KMS-11 (cell line): Measurements from ENCODE around the gene CD151.

ENCODE experiments used
- H2AFZ ChIP-seq: fragments of 200-600 bp; sonication (generic); 2 replicates; pipeline ENCODE4 v1.6.1; 2016; ENCODE audit warnings: antibody characterized with exemption, mixed run types, low read depth
- H3K27ac ChIP-seq: fragments of 200-600 bp; sonication (generic); 2 replicates; pipeline ENCODE4 v1.6.1; 2016; ENCODE audit warnings: mild to moderate bottlenecking, mixed run types
- H3K27me3 ChIP-seq: fragments of 200-600 bp; sonication (generic); 2 replicates; pipeline ENCODE4 v1.6.1; 2017; ENCODE audit warnings: mild to moderate bottlenecking, low read depth, mixed run types, moderate library complexity; ENCODE audit not compliant: insufficient read depth
- H3K36me3 ChIP-seq: fragments of 200-600 bp; sonication (generic); 2 replicates; pipeline ENCODE4 v1.6.1; 2017; ENCODE audit warnings: mild to moderate bottlenecking, mixed run types; ENCODE audit not compliant: insufficient read depth
- H3K4me1 ChIP-seq: fragments of 200-600 bp; sonication (generic); 2 replicates; pipeline ENCODE4 v1.6.1; 2016; ENCODE audit warnings: mild to moderate bottlenecking, low read depth, mixed run types; ENCODE audit not compliant: poor library complexity, severe bottlenecking
- H3K4me2 ChIP-seq: fragments of 200-600 bp; sonication (generic); 2 replicates; pipeline ENCODE4 v1.7.0; 2016; ENCODE audit warnings: mild to moderate bottlenecking, mixed run types
- H3K4me3 ChIP-seq: fragments of 200-600 bp; sonication (generic); IDR thresholded peaks from 2 replicates; pipeline ENCODE4 v1.6.1; 2017; ENCODE audit warnings: low read depth, low read length, mixed read lengths; ENCODE audit not compliant: insufficient read depth
- H3K79me2 ChIP-seq: fragments of 200-600 bp; sonication (generic); 2 replicates; pipeline ENCODE4 v1.6.1; 2016; ENCODE audit warnings: low read depth, mixed run types; ENCODE audit not compliant: insufficient read depth
- H3K9ac ChIP-seq: fragments of 200-600 bp; sonication (generic); 2 replicates; pipeline ENCODE4 v1.6.1; 2016; ENCODE audit warnings: mild to moderate bottlenecking, mixed run types
- H4K20me1 ChIP-seq: fragments of 200-600 bp; sonication (generic); 2 replicates; pipeline ENCODE4 v1.6.1; 2016; ENCODE audit warnings: mild to moderate bottlenecking, mixed run types; ENCODE audit not compliant: insufficient read depth
- TF ChIP-seq, protein P1 (sequence below): fragments of 200-600 bp; sonication (generic); conservative IDR thresholded peaks from 2 replicates; pipeline ENCODE4 v1.6.1; 2017; ENCODE audit warnings: low read depth, mild to moderate bottlenecking, antibody characterized with exemption, low read length, moderate library complexity, mixed read lengths

CD151 gene

DNA sequence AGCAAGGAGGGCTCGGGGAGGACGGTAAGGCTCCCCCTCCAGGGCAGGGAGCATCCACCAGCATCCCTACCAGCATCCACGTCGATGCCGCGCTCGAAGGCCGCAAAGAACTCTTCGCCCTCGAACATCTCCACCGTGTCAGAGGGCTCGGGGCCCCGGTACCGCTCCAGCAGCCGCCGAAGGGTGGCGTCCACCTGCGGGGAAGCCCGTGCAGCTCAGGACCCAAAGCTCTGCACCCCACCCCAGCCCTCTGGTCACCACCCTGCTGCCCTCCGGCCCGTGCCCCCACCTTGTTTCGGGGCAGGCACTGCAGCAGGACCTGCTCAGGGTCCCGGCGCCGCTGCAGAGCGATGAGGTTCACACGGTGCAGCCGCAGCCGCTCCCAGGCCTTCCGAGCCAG, 32.3 kb upstream of the CD151 start:
- Histone ChIP-seq H3K27me3 (no peaks in the 10 kb centered on the region), H3K4me3 (no peak overlapping the region), H2AFZ (no peak overlapping the region), H3K9ac (no peak overlapping the region), H3K4me1 (peaks cover 21% of the 10 kb centered on the region), H3K36me3 (no peaks in the 10 kb centered on the region), H4K20me1 (no peaks in the 10 kb centered on the region), H3K79me2 (0 out of 2 replicates have a peak, but pooled peaks cover 4% of the 10 kb centered on the region), H3K27ac (no peak overlapping the region), H3K4me2 (no peak overlapping the region)
- TF ChIP-seq, protein P1, sequence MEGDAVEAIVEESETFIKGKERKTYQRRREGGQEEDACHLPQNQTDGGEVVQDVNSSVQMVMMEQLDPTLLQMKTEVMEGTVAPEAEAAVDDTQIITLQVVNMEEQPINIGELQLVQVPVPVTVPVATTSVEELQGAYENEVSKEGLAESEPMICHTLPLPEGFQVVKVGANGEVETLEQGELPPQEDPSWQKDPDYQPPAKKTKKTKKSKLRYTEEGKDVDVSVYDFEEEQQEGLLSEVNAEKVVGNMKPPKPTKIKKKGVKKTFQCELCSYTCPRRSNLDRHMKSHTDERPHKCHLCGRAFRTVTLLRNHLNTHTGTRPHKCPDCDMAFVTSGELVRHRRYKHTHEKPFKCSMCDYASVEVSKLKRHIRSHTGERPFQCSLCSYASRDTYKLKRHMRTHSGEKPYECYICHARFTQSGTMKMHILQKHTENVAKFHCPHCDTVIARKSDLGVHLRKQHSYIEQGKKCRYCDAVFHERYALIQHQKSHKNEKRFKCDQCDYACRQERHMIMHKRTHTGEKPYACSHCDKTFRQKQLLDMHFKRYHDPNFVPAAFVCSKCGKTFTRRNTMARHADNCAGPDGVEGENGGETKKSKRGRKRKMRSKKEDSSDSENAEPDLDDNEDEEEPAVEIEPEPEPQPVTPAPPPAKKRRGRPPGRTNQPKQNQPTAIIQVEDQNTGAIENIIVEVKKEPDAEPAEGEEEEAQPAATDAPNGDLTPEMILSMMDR, result no peak

DNA sequence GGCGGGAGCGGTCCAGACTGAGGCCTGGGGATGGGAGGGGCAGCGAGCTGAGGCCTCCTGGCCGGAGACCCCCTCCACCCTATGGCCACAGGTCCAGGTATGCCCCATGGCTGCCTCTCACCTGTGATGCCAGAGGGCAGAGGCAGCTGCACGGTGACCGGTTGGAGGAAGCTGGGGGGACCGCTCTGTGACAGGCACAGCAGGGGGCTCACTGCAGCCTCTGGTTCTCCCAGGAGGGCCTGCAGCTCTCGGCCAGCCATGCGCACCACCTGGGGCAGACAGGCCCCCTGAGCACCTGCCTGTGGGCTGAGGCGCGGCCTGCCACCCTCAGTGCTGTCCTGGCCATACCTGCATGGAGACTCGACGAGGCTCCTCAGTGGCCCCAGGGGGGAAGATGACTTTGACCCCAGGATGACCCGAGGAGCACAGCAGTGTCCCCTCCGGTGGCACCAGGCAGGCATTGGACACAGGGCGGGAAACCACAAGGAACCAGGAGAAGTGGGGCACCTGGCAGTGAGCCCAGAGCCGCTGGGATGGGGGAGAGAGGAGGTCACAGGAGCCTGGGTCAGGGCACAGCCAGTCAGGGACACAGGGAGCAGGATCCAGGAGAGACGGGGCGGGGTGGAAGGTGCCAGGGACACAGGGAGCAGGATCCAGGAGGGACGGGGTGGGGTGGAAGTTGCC, 31.5 kb upstream of the CD151 start:
- H3K4me3 ChIP-seq, result no peak overlapping the region
- H3K27me3 ChIP-seq, result no peaks in the 10 kb centered on the region
- H3K9ac ChIP-seq, result no peak overlapping the region
- no peak overlapping the region for H3K27ac ChIP-seq
- no peaks in the 10 kb centered on the region for H4K20me1 ChIP-seq
- no peaks in the 10 kb centered on the region for H3K79me2 ChIP-seq
- H3K4me1 ChIP-seq, result peaks cover 25% of the 10 kb centered on the region
- TF ChIP-seq, protein P1, result no peak
- H3K36me3 ChIP-seq, result no peaks in the 10 kb centered on the region
- H2AFZ ChIP-seq, result no peak overlapping the region
- no peak overlapping the region for H3K4me2 ChIP-seq

DNA sequence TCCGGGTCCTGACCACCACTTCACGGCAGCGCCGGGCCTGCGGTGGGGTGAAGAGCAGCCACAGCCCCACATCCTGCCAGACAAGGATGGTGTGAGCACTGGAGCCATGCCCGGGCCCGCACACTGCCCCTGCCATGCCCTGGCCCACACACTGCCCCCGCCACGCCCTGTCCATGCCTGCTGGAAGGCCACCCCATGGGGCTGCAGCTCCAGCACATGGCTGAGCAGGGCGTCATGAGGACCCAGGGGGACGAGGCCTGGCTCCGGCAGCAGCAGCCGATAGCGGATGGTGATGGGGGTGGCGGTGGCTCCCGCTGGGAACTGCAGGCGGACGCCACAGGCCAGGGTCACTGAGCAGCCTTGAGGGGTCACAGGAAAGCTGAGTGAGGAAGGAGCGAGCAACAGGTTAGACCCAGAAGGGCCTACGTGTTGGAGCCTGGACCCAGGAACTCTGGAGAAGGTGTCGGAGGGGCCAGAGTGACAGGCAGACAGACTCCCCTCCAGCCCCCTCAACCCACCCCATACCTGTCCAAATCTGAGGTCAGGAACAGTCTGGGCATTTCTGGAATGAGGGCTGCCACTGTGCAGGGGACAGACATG, 30.6 kb upstream of the CD151 start:
- TF ChIP-seq, protein P1, result no peak
- no peak overlapping the region for H3K4me3 ChIP-seq
- H3K9ac ChIP-seq, result no peak overlapping the region
- no peaks in the 10 kb centered on the region for H3K36me3 ChIP-seq
- H4K20me1 ChIP-seq, result no peaks in the 10 kb centered on the region
- no peaks in the 10 kb centered on the region for H3K27me3 ChIP-seq
- peaks cover 21% of the 10 kb centered on the region for H3K4me1 ChIP-seq
- no peaks in the 10 kb centered on the region for H3K79me2 ChIP-seq
- H2AFZ ChIP-seq, result no peak overlapping the region
- no peak overlapping the region for H3K4me2 ChIP-seq
- H3K27ac ChIP-seq, result no peak overlapping the region

DNA sequence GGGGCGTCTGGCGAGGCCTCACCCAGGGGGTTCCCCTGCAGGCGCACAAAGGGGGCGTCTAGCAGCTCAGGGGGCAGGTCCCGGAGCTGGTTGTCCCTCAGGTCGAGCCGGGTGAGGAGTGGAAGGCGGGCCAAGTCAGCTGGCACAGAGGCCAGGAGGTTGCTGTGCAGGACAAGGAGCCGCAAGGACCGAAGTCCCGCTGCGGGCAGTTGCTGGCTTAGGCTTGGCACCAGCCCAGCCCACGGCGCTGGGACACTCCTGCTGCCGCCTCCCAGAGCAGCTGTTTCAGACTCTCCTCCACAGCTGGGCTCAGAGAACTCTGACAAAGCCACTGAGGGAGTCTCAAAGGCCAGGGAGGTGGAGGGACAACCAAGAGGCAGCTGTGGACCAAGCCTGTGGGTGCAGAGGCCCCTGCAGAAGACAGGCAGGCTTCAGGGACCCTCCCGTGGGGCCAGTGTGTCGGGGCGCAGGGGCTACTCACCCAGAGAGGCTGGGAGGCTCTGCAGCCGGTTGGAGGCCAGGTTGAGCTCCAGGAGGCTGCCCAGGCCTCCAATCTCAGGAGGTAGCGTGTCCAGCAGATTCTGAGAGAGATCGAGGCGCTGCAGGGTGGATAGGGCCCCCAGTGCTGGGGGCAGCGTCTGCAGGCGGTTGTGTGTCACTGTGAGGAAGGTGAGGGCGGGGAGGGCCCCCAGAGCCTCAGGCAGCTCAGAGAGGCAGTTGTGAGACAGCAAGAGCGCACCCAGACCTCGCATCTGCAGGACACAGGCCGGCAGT, 29.9 kb upstream of the CD151 start:
- Histone ChIP-seq H3K79me2 (peaks cover 6% of the 10 kb centered on the region; the same call in 1 of the 2 replicates), H2AFZ (no peak overlapping the region), H4K20me1 (no peaks in the 10 kb centered on the region), H3K27me3 (no peaks in the 10 kb centered on the region), H3K4me1 (peaks cover 24% of the 10 kb centered on the region), H3K4me2 (no peak overlapping the region), H3K4me3 (no peak overlapping the region), H3K27ac (no peak overlapping the region), H3K36me3 (no peaks in the 10 kb centered on the region), H3K9ac (no peak overlapping the region)
- TF ChIP-seq, protein P1, result no peak
